LNCaP clone FGC (cell line): ENCODE results near the gene PEX14.

Experiments used
- DNase-seq: peaks from one replicate; pipeline ENCODE4 v3.0.0-alpha.2; 2011; ENCODE audit warnings: low read depth
- H3K4me3 ChIP-seq: 2 replicates; pipeline ENCODE4 v1.5.1; 2011; ENCODE audit warnings: mild to moderate bottlenecking, low read depth, low read length, control low read depth
- CTCF ChIP-seq: IDR thresholded peaks from 2 replicates; pipeline ENCODE4 v1.5.1; 2012; ENCODE audit warnings: mild to moderate bottlenecking; ENCODE audit not compliant: control insufficient read depth, insufficient read depth; ENCODE audit errors: extremely low read depth

PEX14 gene

DNA sequence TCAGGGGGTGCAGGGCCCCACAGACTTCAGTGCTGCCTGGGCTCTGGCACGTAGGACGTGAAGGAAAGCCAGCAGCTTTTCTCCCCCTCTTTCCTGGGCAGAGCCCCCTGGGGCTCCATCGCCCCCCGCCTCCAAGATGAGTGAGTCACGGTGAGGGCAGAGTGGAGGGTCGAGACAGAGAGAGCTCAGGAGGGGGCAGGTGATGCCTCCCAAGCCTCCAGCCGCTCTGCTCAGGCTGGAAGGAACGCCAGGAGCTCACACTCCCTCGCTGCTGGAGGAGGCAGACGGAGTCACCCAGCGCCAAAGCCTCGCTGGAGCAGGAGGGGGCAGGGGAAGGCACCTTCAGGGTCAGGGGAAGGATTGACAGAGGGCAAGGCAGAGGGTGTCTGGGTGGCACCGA lies 202.2 kb downstream of the PEX14 start:
- H3K4me3 ChIP-seq: no peak overlapping the region
- no peak for TF ChIP-seq CTCF
- DNase-seq: no peak

DNA sequence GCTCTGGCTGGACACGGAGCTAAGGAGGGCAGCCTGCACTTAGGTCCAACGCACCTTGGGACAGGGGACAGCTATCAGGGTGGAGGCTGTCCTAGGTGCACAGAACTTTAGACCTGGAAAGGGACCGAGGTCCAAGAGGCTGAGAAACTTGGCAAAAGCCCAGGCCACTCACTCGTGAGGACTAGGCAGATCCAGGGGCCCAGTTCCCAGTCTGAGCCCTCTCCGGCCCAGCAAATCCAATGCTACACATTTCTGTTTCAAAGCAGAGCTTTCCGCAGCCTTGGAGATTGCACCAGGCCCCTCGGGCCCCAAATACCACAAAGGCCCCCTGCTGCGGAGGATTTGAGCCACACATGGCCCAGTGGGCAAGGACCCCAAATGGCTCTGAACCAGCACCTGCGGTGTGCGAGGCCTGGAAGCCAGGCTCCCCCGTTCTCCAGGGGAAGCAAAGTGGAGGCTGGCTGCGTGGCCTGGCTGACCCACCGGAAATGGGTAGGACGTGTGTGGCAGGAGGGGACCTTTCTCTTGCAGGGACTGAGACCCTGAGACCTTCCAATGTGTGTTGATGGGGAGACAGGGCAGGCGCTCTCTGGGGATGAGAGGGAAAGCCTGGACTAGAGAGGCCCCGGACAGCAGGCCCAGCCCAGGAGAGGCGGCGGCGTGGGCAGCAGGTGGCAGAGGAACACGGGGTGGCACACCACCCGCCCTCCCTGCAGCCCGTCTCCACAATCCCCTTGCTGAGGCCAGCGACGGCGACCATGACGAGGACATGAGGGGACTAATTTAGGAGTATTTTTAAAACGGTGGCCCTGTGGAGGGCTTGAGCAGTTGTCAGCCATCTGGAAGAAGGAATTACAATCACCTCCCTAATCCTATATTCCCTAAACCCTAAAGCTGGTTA lies 203.0 kb downstream of the PEX14 start:
- H3K4me3 ChIP-seq: no peak overlapping the region
- no peak for TF ChIP-seq CTCF
- DNase-seq: no peak

DNA sequence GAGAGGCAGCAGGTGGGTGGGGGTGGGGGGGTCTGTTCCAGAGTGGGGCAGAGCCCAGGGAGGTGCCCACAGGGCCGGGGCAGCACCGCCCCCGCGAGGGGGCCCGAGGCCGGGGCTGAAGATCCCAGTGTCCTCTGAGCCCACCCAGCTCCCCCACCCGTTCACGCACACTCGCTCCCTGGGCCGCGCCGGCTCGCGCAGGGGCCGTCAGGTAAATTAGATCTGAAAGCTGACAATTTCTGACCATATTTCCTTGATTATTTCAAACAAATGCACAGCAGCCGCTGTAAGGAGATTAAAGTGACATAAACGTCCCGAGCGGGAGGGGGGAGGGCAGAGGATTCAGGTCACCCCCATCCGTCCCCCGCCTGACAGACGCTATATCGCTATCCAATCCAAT lies 203.7 kb downstream of the PEX14 start:
- no peak for TF ChIP-seq CTCF
- H3K4me3 ChIP-seq: no peak overlapping the region
- DNase-seq: no peak

GRCh38 chr1:10678852-10679251 lies 204.1 kb downstream of the PEX14 start:
- no peak for DNase-seq
- TF ChIP-seq CTCF: no peak
- H3K4me3 ChIP-seq: peak overlapping the region; percentile 35

DNA sequence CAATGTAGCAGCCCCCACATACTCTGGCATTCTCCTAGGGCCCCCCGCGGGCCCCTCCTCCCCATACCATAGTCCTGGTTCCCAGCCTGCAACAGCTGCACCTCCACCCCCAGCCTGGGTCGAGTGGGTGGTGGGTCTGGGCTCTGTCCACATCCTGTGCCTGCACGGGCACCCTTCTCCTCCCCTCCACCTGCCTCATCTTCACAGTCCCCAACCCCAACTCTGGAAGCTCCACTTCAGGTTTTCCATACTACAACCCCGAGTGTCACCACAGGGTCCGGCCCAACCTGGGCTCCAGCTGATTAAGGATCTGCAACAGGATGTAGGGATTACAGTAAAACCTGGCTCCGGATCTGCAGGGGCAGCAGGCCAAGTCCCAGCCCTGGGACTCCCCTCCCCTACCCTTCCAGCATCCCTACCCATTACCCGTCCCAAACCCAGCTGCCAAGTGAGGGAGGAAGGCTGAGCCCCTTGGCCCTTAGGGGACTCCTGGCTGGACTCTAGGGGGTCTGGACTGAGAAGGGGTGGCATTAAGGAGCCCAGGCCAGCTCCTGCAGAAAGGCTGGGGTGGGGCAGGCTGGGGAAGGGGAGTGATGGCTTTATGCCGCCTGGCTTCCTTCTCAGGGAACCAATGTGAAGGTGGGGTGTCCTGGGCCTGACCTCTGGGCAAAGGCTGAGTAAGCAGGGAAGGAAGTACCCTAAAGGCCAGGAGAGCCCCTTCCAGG lies 204.9 kb downstream of the PEX14 start:
- DNase-seq: peak; percentile 90
- H3K4me3 ChIP-seq: peak overlapping the region; percentile 35
- TF ChIP-seq CTCF: no peak
